Measurements from ENCODE around the gene MCC.

DNA sequence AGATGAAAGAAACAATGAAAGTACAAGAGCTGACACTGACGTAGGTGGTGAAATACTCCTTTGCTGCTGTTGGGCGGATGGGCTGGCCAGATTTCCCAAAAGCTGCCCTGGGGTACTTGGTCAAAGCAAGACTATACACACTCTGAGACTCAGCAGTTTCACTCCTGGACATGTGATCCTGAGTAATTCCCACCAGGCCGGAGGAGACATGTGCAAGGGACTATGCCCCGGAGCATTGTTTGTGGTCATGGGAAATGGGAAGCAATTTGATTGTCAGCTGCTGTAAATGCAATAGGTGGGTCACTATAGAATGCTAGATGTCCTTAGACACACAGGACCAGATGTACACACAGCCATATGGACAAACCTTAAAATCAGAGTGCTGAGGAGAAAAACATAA is 395.6 kb downstream of the MCC start:
- TF ChIP-seq, protein P1, sequence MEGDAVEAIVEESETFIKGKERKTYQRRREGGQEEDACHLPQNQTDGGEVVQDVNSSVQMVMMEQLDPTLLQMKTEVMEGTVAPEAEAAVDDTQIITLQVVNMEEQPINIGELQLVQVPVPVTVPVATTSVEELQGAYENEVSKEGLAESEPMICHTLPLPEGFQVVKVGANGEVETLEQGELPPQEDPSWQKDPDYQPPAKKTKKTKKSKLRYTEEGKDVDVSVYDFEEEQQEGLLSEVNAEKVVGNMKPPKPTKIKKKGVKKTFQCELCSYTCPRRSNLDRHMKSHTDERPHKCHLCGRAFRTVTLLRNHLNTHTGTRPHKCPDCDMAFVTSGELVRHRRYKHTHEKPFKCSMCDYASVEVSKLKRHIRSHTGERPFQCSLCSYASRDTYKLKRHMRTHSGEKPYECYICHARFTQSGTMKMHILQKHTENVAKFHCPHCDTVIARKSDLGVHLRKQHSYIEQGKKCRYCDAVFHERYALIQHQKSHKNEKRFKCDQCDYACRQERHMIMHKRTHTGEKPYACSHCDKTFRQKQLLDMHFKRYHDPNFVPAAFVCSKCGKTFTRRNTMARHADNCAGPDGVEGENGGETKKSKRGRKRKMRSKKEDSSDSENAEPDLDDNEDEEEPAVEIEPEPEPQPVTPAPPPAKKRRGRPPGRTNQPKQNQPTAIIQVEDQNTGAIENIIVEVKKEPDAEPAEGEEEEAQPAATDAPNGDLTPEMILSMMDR (IDR thresholded peaks at IDR 0.05 in 4 of 5, conservative IDR thresholded peaks at IDR 0.05 in 1 of 5): no peak
- no peak for TF ChIP-seq POLR2A (IDR thresholded peaks at IDR 0.05)
